SK-N-DZ (cell line): ENCODE measurements around the gene FOXP3.
A peak's percentile ranks its signal among the peaks of the same experiment; 100 is the strongest.

Experiments
- DNase-seq: peaks from one replicate; pipeline ENCODE4 v3.0.0-alpha.2; 2015; ENCODE audit warnings: low spot score

FOXP3 gene

DNA sequence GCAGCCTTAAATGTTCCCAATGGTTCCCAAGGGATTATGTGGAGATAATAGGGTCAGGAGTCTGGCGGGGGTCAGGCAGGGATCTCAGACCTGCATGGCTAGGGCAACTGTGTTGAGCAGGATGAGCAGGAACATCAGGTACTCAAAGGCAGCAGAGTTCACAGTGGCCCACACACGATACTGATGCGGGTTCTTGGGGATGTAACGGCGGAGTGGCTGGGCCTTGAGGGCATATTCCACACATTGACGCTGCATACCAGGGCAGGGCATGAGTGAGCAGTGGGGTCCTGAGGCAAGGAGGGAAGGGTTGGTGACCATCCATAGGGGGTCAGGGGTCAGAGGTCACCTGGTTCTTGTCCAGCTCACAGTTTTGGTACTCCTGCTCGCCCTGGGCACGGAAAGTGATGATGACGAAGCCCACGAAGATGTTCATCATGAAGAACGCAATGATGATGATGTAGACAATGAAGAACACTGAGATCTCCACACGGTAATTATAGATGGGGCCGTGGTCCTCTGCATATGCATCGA is 49.4 kb downstream of the FOXP3 start:
- DNase-seq: no peak

DNA sequence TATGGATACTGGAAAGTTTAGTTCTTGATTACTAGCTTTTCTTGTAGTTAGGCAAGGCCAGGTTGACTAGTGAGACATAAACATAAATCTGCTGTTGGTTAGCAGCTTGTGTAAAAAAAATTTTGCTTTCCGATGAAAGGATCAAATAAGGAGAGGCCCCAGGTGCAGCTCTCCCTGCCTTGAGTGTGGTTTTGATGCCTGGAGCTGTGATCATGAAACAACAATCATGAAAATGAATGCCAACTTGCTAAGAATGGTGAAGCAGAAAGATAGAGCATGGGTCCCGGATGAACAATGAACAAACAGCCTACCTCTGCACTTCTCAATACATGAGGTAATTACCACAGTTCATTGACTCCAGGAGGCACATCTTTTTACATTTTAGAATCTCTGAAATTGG is 50.1 kb downstream of the FOXP3 start:
- DNase-seq: no peak

DNA sequence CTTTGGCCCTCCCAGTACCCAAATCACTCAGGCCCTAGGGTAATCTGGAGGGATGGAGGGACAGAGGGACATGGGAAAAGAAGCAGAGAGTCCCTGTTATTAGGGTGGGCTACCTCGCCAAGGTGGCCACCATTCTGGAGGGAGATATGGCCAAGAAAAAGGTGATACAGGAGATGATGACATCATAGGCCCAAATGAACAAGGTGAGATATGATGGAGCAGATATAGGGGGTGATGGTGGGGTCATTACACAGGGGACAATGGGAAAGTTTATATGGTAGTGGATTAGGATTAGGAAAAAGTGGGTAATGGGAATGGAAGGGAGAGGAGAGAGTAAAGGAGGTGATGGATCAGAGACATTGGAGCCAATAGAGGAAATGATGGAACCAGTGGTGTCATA is 51.6 kb downstream of the FOXP3 start:
- no peak for DNase-seq

- DNase-seq: no peak
Observed at GRCh38 chrX:49212209-49212608, 52.3 kb downstream of the FOXP3 start.

DNA sequence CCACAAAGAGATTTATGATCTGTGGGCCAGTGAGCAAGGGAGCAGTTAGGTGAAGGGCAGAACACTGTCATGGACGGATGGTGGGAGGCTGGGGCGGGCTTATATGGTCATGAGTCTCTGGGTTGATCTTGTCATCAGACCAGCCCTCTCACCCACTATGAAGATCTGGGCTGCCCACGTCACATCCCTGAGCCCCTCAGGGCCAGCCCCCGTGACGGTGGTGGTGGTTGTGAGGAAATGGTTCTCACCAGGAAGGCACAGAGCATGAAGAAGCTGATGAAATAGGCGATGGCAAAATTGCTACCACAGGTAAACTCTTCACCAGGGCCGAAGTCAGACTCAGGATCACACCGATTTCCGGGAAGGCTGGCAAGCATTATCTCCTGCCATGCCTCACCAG is 53.4 kb downstream of the FOXP3 start:
- no peak for DNase-seq

DNA sequence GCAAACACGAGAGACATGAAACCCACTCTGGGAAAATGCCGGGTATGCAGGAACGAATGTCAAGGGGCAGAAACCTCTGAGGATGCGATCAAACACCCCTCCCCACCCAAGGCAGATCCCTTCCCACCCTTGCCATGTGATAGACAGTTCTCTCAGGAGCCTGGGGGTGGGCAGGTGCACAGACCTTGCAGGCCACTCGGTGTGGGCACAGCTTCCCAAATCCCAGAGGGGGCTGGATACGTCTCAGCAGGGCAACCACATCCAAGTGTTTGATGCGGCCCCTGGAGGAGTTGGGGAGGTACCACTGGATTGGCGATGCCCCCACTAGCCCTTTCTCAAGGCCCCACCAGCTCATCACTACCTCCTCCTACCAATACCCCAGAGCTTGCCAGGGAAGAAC is 54.1 kb downstream of the FOXP3 start:
- no peak for DNase-seq

GRCh38 chrX:49209434-49210251 is 54.9 kb downstream of the FOXP3 start:
- DNase-seq: peak; percentile 77

DNA sequence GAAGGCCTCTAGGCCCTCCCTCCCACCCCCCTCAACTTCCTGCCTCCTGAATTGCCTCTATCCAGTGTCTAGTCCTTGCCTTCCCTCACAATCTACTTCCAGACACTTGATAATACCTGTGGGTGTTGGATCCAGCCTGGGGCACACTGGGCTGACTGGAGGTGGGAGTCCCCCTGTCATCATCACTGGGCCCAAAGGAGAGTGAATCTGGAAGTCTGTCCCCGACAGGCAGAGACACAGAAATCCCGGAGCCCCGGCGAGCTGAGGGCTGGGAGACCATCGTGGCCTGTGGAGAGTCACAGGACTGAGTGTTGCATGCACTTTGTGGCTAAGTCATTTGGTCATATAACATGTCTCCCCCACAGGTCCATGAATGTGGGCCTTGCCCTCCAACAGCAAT is 56.1 kb downstream of the FOXP3 start:
- DNase-seq: no peak

DNA sequence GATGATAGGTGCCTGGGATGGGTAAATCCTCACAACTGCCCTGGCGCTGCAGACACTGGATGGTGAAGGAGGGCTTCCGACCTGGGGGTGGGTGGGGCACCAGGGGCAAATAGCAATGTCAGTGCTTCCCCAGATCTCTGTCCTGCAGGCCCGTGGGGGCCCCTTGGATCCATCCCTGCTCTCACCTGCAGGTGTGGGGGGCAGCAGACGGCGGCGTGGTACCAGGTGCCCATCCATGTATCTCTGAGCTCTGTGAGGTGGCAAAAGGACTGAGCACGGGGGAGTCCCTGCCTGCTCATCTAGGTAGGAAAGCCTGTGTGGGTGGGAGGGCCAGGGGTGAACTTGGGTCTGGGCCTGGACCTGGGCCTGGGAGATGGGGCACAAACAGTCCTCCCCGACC is 58.0 kb downstream of the FOXP3 start:
- DNase-seq: no peak

DNA sequence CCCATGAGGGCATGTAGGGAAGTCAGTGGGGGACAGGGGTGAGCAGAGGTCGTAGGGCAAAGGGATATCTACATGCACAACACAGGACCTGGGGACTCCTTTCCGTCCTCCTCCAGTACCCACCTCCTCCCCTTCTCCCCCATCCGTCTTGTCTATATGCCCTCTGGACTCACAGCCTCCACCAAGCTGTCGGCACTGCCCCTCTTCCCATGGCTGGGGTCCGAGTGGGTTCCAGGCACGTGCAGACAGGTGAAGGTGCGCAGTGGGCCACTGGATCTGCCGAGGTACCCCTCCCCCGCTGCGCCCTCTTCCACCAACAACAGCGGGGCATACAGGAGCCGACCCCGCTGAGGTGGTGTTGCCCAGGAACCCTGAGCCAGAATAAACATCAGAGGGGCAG is 59.1 kb downstream of the FOXP3 start:
- no peak for DNase-seq

DNA sequence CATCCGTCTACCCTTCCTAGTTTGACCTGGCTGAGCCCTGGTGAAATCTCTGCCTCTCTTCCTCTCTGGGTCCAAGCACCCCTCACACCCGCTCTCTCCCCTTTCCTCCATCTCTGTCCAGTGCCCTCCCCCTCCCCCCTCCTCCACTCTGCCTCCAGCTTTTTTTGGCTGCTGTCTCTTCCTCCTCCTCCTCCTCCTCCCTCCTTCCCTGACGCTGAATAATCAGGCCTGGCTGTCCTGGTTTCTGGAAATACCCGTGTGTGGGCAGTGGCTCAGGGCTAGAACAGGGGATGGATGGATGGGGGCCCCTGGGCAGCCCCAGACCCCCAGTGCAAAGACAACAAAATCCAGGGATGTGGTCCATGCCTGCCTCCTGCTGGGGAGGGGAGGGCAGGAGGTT is 59.8 kb downstream of the FOXP3 start:
- no peak for DNase-seq

GRCh38 chrX:49204017-49204416 is 60.5 kb downstream of the FOXP3 start:
- DNase-seq: no peak

DNA sequence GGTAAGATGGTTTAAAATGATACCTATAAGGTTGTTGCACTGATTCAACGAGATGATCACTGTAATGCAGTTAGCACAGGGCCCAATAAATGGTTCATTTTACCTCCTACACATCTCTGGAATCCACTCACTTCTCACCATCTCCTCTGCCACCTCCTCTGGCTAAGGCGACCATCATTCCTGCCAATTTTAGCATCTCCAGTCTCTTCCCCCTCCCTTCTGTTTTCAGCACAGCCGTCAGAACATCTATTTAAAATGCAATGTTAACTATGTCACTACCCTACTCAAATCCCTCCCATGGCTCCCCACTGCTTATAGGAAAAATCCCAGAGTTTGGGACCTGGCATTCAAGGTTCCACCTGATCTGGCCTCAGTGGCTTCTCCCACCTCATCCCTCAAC is 61.0 kb downstream of the FOXP3 start:
- no peak for DNase-seq

GRCh38 chrX:49202022-49202421 is 62.5 kb downstream of the FOXP3 start:
- no peak for DNase-seq
